HG03520 (cell line): ENCODE measurements around the gene KMT2D.

ENCODE experiments used
- ATAC-seq: cut with Tn5 transposase; IDR thresholded peaks from one replicate; pipeline ENCODE4 v1.9.1; 2021; ENCODE audit warnings: mild to moderate bottlenecking, moderate library complexity; ENCODE audit not compliant: unreplicated experiment

The KMT2D gene

GRCh38 chr12:49038291-49038955 lies 22.2 kb downstream of the KMT2D start:
- ATAC-seq = no peak

- ATAC-seq = no peak
These were observed 22.7 kb downstream of the KMT2D start for GRCh38 chr12:49037947-49038237.

- ATAC-seq = no peak
These were observed 23.3 kb downstream of the KMT2D start for GRCh38 chr12:49037111-49037946.

- ATAC-seq = no peak
These were observed 24.6 kb downstream of the KMT2D start for GRCh38 chr12:49036029-49036428.

- no peak for ATAC-seq
These were observed 26.3 kb downstream of the KMT2D start for GRCh38 chr12:49034286-49034622.

- ATAC-seq = no peak
These were observed 26.8 kb downstream of the KMT2D start for GRCh38 chr12:49033611-49034285.

- no peak for ATAC-seq
These were observed 27.7 kb downstream of the KMT2D start for GRCh38 chr12:49032679-49033447.

GRCh38 chr12:49032276-49032675 lies 28.3 kb downstream of the KMT2D start:
- ATAC-seq = no peak

GRCh38 chr12:49031573-49032161 lies 28.9 kb downstream of the KMT2D start:
- ATAC-seq = no peak

GRCh38 chr12:49030714-49031572 lies 29.7 kb downstream of the KMT2D start:
- no peak for ATAC-seq

- no peak for ATAC-seq
These were observed 30.5 kb downstream of the KMT2D start for GRCh38 chr12:49030119-49030518.

GRCh38 chr12:49028666-49029275 lies 31.8 kb downstream of the KMT2D start:
- no peak for ATAC-seq

- no peak for ATAC-seq
These were observed 32.6 kb downstream of the KMT2D start for GRCh38 chr12:49027846-49028555.

- ATAC-seq = no peak
These were observed 33.7 kb downstream of the KMT2D start for GRCh38 chr12:49026678-49027480.

GRCh38 chr12:49026101-49026500 lies 34.5 kb downstream of the KMT2D start:
- ATAC-seq = no peak

GRCh38 chr12:49025463-49025862 lies 35.1 kb downstream of the KMT2D start:
- no peak for ATAC-seq

- ATAC-seq = no peak
These were observed 36.1 kb downstream of the KMT2D start for GRCh38 chr12:49024543-49024942.

GRCh38 chr12:49023812-49024211 lies 36.8 kb downstream of the KMT2D start:
- no peak for ATAC-seq
